Measurements from ENCODE around the gene DDX54. TPM values are rescaled to one million over a fixed set of nuclear protein-coding genes. Genes with fewer than 3 reads are reported as not detected.

Gene DDX54
- total RNA-seq, 4 donors from 2014 or later = 62.0 to 126 (median 66.5) TPM

- Histone ChIP-seq H3K27me3 (no peaks in the 10 kb centered on the region), H3K27ac (no peak overlapping the region), H3K4me1 (peaks cover 0 to 6% (median 0%) of the 10 kb centered on the region in 4 donors), H3K4me3 (no peak overlapping the region), H3K36me3 (no peaks in the 10 kb centered on the region), H3K9me3 (no peaks in the 10 kb centered on the region)
- TF ChIP-seq POLR2A (IDR thresholded peaks at IDR 0.05) = no peak
- TF ChIP-seq CTCF (IDR thresholded peaks at IDR 0.05) = no peak
- DNase-seq = no peak
Observed at GRCh38 chr12:113202300-113203075, 17.2 kb upstream of the DDX54 start.

GRCh38 chr12:113201187-113202177, 16.2 kb upstream of the DDX54 start:
- Histone ChIP-seq H3K4me1 (no peaks in the 10 kb centered on the region), H3K4me3 (no peak overlapping the region), H3K9me3 (no peaks in the 10 kb centered on the region), H3K27me3 (no peaks in the 10 kb centered on the region), H3K27ac (no peak overlapping the region), H3K36me3 (no peaks in the 10 kb centered on the region)
- TF ChIP-seq POLR2A (IDR thresholded peaks at IDR 0.05) (no peak), CTCF (IDR thresholded peaks at IDR 0.05) (no peak)
- DNase-seq = no peak

- Histone ChIP-seq H3K27ac (no peak overlapping the region), H3K9me3 (no peaks in the 10 kb centered on the region), H3K27me3 (no peaks in the 10 kb centered on the region), H3K4me3 (no peak overlapping the region), H3K36me3 (no peaks in the 10 kb centered on the region), H3K4me1 (no peaks in the 10 kb centered on the region)
- no peak for DNase-seq
- TF ChIP-seq CTCF (IDR thresholded peaks at IDR 0.05) (no peak), POLR2A (IDR thresholded peaks at IDR 0.05) (no peak)
Observed at GRCh38 chr12:113200021-113200797, 14.9 kb upstream of the DDX54 start.

GRCh38 chr12:113198296-113198695, 13.0 kb upstream of the DDX54 start:
- no peaks in the 10 kb centered on the region for H3K4me1 ChIP-seq
- TF ChIP-seq CTCF (IDR thresholded peaks at IDR 0.05) (no peak), POLR2A (IDR thresholded peaks at IDR 0.05) (no peak)
- H3K27me3 ChIP-seq = no peaks in the 10 kb centered on the region
- no peak overlapping the region for H3K27ac ChIP-seq
- no peaks in the 10 kb centered on the region for H3K9me3 ChIP-seq
- DNase-seq = no peak
- no peaks in the 10 kb centered on the region for H3K36me3 ChIP-seq
- H3K4me3 ChIP-seq = no peak overlapping the region

GRCh38 chr12:113197518-113198077, 12.3 kb upstream of the DDX54 start:
- H3K27ac ChIP-seq = no peak overlapping the region
- DNase-seq = no peak
- peaks cover 0 to 3% (median 0%) of the 10 kb centered on the region in 3 donors for H3K36me3 ChIP-seq
- no peaks in the 10 kb centered on the region for H3K27me3 ChIP-seq
- H3K4me1 ChIP-seq = no peaks in the 10 kb centered on the region
- no peak overlapping the region for H3K4me3 ChIP-seq
- no peaks in the 10 kb centered on the region for H3K9me3 ChIP-seq
- TF ChIP-seq CTCF (IDR thresholded peaks at IDR 0.05) (no peak), POLR2A (IDR thresholded peaks at IDR 0.05) (no peak)
